Measurements from ENCODE around the gene TAS2R16.

The TAS2R16 gene

DNA sequence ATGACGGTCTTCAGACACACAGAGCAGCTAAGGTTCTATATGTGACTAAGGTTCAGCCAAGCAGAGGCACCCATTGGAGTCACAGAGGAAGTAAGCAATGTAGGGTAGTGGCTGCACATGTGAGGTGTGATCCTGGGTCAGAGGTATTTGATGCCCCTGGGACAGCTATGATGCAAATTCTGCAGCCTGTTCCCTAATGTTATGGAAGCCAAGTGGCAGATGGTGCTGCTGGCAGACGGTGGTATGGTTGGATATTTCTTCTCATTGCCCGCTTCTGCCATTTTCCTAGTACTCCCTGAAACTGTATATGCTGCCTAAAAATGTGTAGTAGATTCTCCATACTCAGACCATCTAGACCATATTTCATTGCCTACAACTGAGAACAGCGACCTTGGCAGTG, 7.2 kb downstream of the TAS2R16 start:
- TF ChIP-seq L3MBTL2 (conservative IDR thresholded peaks at IDR 0.05) (no peak), BHLHE40 (IDR thresholded peaks at IDR 0.05; ENCODE audit: borderline replicate concordance) (no peak), HDGF (IDR thresholded peaks at IDR 0.05; ENCODE audit: borderline replicate concordance) (no peak), FOXA1 (IDR thresholded peaks at IDR 0.05) (no peak), TARDBP (IDR thresholded peaks at IDR 0.05) (no peak), NFRKB (IDR thresholded peaks at IDR 0.05) (no peak)
- ChIA-PET POLR2A (no interaction called here), CTCF (no interaction called here)
- no peak for DNase-seq (ENCODE audit: extremely low spot score)

DNA sequence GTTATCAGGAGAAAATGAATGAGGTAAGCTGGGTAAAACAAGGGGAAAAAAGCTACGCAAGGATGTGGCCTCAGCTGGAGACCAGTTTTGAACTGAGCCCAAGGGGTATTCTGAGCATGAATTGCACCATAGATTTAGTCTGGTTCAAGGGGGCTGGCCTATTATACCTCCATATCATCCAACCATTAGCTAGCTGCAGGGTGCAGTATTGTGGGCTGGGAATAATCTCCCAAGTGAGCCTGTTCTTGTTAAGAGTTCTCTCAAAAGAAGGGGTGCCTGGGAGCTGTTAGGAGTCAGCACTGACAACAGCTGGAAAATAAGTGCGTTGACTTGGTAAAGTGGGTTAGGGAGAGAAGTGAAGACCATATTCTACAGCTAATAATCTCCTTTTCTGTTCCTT, 8.0 kb downstream of the TAS2R16 start:
- DNase-seq (ENCODE audit: extremely low spot score) = no peak
- TF ChIP-seq TARDBP (IDR thresholded peaks at IDR 0.05) (no peak), ZNF384 (IDR thresholded peaks at IDR 0.05) (no peak), CTBP1 (IDR thresholded peaks at IDR 0.05; ENCODE audit: borderline replicate concordance) (no peak), HDGF (IDR thresholded peaks at IDR 0.05; ENCODE audit: borderline replicate concordance) (no peak), L3MBTL2 (conservative IDR thresholded peaks at IDR 0.05) (no peak), FOXA1 (IDR thresholded peaks at IDR 0.05) (no peak), LEF1 (IDR thresholded peaks at IDR 0.05; ENCODE audit: borderline replicate concordance) (no peak), SUZ12 (IDR thresholded peaks at IDR 0.05) (no peak), SP1 (IDR thresholded peaks at IDR 0.05) (no peak)
- TF ChIP-seq, protein P1, sequence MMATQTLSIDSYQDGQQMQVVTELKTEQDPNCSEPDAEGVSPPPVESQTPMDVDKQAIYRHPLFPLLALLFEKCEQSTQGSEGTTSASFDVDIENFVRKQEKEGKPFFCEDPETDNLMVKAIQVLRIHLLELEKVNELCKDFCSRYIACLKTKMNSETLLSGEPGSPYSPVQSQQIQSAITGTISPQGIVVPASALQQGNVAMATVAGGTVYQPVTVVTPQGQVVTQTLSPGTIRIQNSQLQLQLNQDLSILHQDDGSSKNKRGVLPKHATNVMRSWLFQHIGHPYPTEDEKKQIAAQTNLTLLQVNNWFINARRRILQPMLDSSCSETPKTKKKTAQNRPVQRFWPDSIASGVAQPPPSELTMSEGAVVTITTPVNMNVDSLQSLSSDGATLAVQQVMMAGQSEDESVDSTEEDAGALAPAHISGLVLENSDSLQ (IDR thresholded peaks at IDR 0.05) = no peak
- POLR2A ChIA-PET = no interaction called here
- CTCF ChIA-PET = no interaction called here

DNA sequence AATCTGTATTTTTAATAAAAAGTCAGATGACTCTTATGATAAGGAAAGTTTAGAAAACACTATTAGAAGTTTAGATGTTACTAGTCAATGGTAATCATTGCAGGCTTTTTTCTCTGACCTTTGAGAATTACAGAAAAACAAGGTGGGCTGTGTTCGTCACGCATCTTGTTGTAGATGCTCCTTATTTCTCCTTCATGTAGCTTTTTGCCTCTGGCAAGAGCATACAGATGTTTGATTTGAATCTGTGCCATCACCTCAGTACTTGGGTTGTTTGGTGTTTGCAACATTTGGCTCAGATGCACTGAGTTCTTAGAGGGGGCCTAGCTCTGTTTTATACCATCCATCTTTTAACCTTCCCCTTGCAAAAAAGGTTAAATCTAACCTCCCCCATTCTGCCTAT, 11.5 kb downstream of the TAS2R16 start:
- ChIA-PET POLR2A (no interaction called here), CTCF (no interaction called here)
- TF ChIP-seq ARNT (IDR thresholded peaks at IDR 0.05) = no peak
- DNase-seq (ENCODE audit: extremely low spot score) = no peak

DNA sequence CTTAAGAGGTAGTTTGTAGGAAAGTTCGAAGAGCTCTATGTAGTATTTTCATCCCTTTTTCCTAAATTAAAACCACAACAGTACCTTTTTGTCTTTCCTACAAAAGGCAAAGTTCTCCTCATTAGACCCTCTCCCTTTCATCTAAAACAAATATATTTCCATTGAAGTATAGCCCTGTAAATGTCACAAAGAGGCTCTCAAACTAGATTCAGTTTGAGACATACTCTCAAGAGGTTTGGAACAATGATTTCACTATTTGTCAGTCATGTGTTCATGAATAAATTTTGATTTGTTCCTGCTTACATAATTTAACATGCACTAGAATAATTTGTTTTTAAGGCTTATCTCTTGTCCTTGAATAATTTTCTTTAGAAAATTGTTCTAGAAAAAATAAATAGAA, 12.2 kb downstream of the TAS2R16 start:
- no peak for DNase-seq (ENCODE audit: extremely low spot score)
- POLR2A ChIA-PET = no interaction called here
- CTCF ChIA-PET = interaction anchor here (0.6 kb wide), 1 partner anchor 19 kb away, joined by 3 read pairs; no protein-coding TSS in a partner anchor
- no peak for TF ChIP-seq FOXA1 (IDR thresholded peaks at IDR 0.05)
- TF ChIP-seq ARNT (IDR thresholded peaks at IDR 0.05) = no peak
- no peak for TF ChIP-seq FOXK2 (IDR thresholded peaks at IDR 0.05)
- no peak for TF ChIP-seq FOXM1 (IDR thresholded peaks at IDR 0.05; ENCODE audit: borderline replicate concordance)
- TF ChIP-seq NFRKB (IDR thresholded peaks at IDR 0.05) = no peak

DNA sequence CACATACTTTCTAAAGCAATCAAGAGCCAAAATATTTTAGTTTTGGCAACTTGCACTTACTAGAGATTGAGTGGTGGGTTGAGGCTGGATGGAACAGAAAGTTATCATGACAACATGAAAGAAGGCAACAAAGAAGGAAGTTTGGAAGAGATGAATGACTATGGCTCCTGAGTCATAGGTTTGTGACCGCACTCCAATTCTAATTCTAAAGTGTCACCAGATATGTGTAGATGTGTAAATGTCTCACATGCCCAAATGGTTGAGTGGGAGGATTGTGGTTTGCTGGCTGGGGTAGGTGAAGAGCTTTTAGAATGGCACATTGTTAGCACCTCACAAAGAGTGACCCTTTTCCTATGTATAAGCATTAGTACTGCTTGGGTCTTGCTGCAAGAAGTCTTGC, 20.2 kb downstream of the TAS2R16 start:
- ChIA-PET POLR2A (no interaction called here), CTCF (no interaction called here)
- no peak for TF ChIP-seq HDGF (IDR thresholded peaks at IDR 0.05; ENCODE audit: borderline replicate concordance)
- no peak for TF ChIP-seq FOXM1 (IDR thresholded peaks at IDR 0.05; ENCODE audit: borderline replicate concordance)
- TF ChIP-seq ZNF384 (IDR thresholded peaks at IDR 0.05) = no peak
- no peak for TF ChIP-seq SP1 (IDR thresholded peaks at IDR 0.05)
- no peak for TF ChIP-seq ARNT (IDR thresholded peaks at IDR 0.05)
- TF ChIP-seq FOXA1 (IDR thresholded peaks at IDR 0.05) = no peak
- no peak for TF ChIP-seq FOXK2 (IDR thresholded peaks at IDR 0.05)
- TF ChIP-seq LEF1 (IDR thresholded peaks at IDR 0.05; ENCODE audit: borderline replicate concordance) = no peak
- TF ChIP-seq ELF4 (IDR thresholded peaks at IDR 0.05) = no peak
- no peak for TF ChIP-seq L3MBTL2 (conservative IDR thresholded peaks at IDR 0.05)
- TF ChIP-seq NFRKB (IDR thresholded peaks at IDR 0.05) = no peak
- no peak for TF ChIP-seq SUZ12 (IDR thresholded peaks at IDR 0.05)
- TF ChIP-seq, protein P1 (IDR thresholded peaks at IDR 0.05) = no peak
- no peak for DNase-seq (ENCODE audit: extremely low spot score)

DNA sequence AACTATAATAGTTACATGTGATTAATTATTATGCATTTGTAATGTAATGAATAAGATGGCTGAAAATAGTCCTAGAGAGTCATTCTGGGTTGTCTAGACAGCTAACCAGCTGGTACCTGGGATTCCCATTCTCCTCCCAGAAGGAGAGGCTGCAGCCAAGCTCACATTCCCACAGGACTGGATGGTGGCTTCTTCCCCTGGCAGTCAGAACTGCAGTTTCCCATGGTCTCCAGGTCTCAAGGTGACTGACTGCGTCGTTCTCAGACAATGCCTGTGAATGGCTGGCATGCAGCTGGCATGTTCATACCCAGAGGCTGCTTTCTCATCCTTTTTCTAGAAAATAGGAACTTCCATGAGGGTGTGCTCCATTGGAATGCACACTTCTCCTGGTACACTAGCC, 21.3 kb downstream of the TAS2R16 start:
- POLR2A ChIA-PET = no interaction called here
- TF ChIP-seq, protein P1 (IDR thresholded peaks at IDR 0.05) = no peak
- no peak for TF ChIP-seq NFRKB (IDR thresholded peaks at IDR 0.05)
- TF ChIP-seq HDGF (IDR thresholded peaks at IDR 0.05; ENCODE audit: borderline replicate concordance) = no peak
- no peak for TF ChIP-seq FOXM1 (IDR thresholded peaks at IDR 0.05; ENCODE audit: borderline replicate concordance)
- no peak for TF ChIP-seq SP1 (IDR thresholded peaks at IDR 0.05)
- no peak for TF ChIP-seq BHLHE40 (IDR thresholded peaks at IDR 0.05; ENCODE audit: borderline replicate concordance)
- TF ChIP-seq TARDBP (IDR thresholded peaks at IDR 0.05) = no peak
- no peak for TF ChIP-seq ELF4 (IDR thresholded peaks at IDR 0.05)
- no peak for TF ChIP-seq LEF1 (IDR thresholded peaks at IDR 0.05; ENCODE audit: borderline replicate concordance)
- no peak for TF ChIP-seq FOXK2 (IDR thresholded peaks at IDR 0.05)
- TF ChIP-seq FOXA1 (IDR thresholded peaks at IDR 0.05) = no peak
- TF ChIP-seq ZNF384 (IDR thresholded peaks at IDR 0.05) = no peak
- TF ChIP-seq CTBP1 (IDR thresholded peaks at IDR 0.05; ENCODE audit: borderline replicate concordance) = no peak
- no peak for TF ChIP-seq L3MBTL2 (conservative IDR thresholded peaks at IDR 0.05)
- TF ChIP-seq ARNT (IDR thresholded peaks at IDR 0.05) = no peak
- no peak for TF ChIP-seq SUZ12 (IDR thresholded peaks at IDR 0.05)
- CTCF ChIA-PET = no interaction called here
- DNase-seq (ENCODE audit: extremely low spot score) = no peak

DNA sequence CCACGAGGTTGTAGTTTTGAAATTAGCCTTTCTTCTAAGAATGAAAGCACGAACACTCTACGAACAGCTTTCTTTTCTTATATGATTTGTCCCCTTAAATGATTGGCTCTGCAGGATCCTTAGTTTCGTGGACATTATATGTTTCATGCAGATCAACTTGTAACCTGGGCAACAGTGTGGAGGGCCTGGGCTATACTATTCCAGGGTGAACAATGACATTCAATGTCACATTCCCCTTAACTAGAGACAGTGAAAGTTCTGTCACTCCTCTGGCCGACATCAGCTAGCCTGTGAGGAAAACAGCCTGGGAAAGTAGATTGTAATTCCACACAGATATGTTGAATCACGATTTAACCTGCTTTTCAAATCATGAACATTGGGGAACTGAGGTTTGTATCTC, 23.4 kb downstream of the TAS2R16 start:
- TF ChIP-seq L3MBTL2 (conservative IDR thresholded peaks at IDR 0.05) = no peak
- TF ChIP-seq SP1 (IDR thresholded peaks at IDR 0.05) = no peak
- no peak for TF ChIP-seq FOXK2 (IDR thresholded peaks at IDR 0.05)
- TF ChIP-seq FOXM1 (IDR thresholded peaks at IDR 0.05; ENCODE audit: borderline replicate concordance) = no peak
- no peak for TF ChIP-seq ARNT (IDR thresholded peaks at IDR 0.05)
- TF ChIP-seq, protein P1 (IDR thresholded peaks at IDR 0.05) = no peak
- no peak for TF ChIP-seq BHLHE40 (IDR thresholded peaks at IDR 0.05; ENCODE audit: borderline replicate concordance)
- TF ChIP-seq CTBP1 (IDR thresholded peaks at IDR 0.05; ENCODE audit: borderline replicate concordance) = no peak
- CTCF ChIA-PET = no interaction called here
- DNase-seq (ENCODE audit: extremely low spot score) = no peak
- POLR2A ChIA-PET = no interaction called here
